Measurements from ENCODE around the gene ATRNL1. TPM values are rescaled to one million over a fixed set of nuclear protein-coding genes. Genes with fewer than 3 reads are reported as not detected.

ATRNL1 gene
- total RNA-seq, 4 donors from 2014 or later: 137 to 431 (median 202) TPM

DNA sequence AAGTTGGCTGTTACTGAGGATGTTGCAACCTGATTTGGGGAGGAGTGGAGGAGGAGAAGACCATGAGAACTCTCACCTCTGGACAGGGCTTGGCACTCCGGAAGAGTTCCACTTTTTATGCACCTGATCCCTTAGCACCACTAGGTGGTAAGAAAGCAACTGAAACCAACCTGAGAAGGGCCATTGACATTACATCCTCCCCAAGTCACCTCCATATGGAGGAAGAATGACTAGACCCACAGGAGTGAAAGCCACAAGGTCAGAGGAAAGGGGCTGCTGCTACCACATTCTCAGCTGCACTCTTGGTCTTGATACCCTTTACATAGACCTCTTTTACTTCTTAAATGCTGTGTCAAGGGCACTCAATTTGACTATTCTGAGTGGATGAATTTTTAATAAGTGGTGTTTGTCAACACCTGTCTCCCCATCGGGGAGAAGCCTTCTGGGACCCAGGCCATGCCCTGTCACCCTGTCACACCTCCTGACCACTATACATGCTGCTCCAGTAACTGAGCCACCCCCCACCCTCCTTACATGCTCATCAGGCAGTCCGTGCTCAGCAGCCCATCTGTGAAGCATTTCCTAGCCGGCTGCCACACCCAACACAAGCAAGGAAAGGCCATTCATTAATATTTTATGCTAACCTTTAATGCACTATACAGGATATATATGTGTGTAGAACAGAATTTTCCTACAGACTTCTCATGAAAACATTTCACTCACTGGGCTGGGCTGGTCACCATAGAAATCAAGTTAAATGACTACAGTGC is 817.0 kb downstream of the ATRNL1 start:
- DNase-seq: no peak

DNA sequence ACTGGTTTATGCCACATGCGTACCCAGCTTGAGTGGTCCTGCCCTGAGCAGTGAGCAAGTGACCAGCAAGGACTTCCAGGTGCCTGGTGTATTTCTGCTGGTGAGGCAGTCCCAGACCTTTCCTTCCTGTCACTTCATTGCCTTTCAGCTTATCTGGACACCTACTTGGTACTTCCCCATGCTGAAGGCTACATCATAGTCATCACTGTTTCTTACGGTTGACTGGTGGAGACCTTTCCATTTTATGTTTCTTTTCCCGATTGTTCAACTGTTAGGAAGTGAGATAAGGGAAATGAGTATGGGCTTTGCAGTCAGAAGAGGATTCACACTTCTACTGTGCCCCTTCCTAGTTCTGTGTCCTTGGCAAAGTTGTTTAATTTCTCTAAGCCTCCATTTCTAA is 821.3 kb downstream of the ATRNL1 start:
- no peaks in the 10 kb centered on the region for H3K4me1 ChIP-seq
- H3K4me3 ChIP-seq: no peak overlapping the region
- DNase-seq: no peak
- H3K9me3 ChIP-seq: no peaks in the 10 kb centered on the region
- intact Hi-C loops (cut with DNase I; ENCODE audit: low total_unique reads): no loop called here
- no peak for TF ChIP-seq POLR2A (IDR thresholded peaks at IDR 0.05)
- TF ChIP-seq, protein P1, sequence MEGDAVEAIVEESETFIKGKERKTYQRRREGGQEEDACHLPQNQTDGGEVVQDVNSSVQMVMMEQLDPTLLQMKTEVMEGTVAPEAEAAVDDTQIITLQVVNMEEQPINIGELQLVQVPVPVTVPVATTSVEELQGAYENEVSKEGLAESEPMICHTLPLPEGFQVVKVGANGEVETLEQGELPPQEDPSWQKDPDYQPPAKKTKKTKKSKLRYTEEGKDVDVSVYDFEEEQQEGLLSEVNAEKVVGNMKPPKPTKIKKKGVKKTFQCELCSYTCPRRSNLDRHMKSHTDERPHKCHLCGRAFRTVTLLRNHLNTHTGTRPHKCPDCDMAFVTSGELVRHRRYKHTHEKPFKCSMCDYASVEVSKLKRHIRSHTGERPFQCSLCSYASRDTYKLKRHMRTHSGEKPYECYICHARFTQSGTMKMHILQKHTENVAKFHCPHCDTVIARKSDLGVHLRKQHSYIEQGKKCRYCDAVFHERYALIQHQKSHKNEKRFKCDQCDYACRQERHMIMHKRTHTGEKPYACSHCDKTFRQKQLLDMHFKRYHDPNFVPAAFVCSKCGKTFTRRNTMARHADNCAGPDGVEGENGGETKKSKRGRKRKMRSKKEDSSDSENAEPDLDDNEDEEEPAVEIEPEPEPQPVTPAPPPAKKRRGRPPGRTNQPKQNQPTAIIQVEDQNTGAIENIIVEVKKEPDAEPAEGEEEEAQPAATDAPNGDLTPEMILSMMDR (IDR thresholded peaks at IDR 0.05): no peak
- no peaks in the 10 kb centered on the region for H3K27me3 ChIP-seq
- no peaks in the 10 kb centered on the region for H3K36me3 ChIP-seq
- H3K27ac ChIP-seq: no peak overlapping the region

More for the DNA sequence above, 817.0 kb downstream of the ATRNL1 start:
- no peaks in the 10 kb centered on the region for H3K9me3 ChIP-seq
- H3K27ac ChIP-seq: no peak overlapping the region
- peaks cover 0 to 2% of the 10 kb centered on the region in 2 donors for H3K36me3 ChIP-seq
- TF ChIP-seq, protein P1 (IDR thresholded peaks at IDR 0.05): no peak
- TF ChIP-seq POLR2A (IDR thresholded peaks at IDR 0.05): no peak
- H3K4me1 ChIP-seq: no peaks in the 10 kb centered on the region
- intact Hi-C loops (cut with DNase I; ENCODE audit: low total_unique reads): no loop called here
- no peaks in the 10 kb centered on the region for H3K27me3 ChIP-seq
- H3K4me3 ChIP-seq: no peak overlapping the region

DNA sequence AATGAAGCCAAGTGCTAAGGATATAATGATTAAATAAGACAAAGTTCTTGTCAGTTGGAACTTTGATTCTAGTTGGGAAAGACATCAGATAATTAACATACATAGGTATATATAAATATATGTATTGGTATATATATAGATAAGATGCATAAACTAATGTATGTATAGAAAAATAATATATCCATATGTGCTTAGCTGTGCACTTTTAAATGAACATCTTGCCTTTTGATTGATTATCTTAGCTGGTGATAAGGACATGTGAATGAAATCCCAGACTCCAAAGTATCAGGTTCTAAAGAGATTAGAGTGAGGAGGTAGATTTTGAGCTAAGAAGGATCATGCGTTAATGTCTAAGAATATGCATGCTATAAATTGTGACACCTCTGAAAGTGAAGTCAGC is 822.3 kb downstream of the ATRNL1 start:
- H3K27ac ChIP-seq: no peak overlapping the region
- H3K4me1 ChIP-seq: no peaks in the 10 kb centered on the region
- H3K9me3 ChIP-seq: no peaks in the 10 kb centered on the region
- H3K4me3 ChIP-seq: no peak overlapping the region
- intact Hi-C loops (cut with DNase I; ENCODE audit: low total_unique reads): no loop called here
- no peaks in the 10 kb centered on the region for H3K36me3 ChIP-seq
- H3K27me3 ChIP-seq: no peaks in the 10 kb centered on the region
- no peak for TF ChIP-seq POLR2A (IDR thresholded peaks at IDR 0.05)
- TF ChIP-seq, protein P1 (IDR thresholded peaks at IDR 0.05): no peak
- no peak for DNase-seq

DNA sequence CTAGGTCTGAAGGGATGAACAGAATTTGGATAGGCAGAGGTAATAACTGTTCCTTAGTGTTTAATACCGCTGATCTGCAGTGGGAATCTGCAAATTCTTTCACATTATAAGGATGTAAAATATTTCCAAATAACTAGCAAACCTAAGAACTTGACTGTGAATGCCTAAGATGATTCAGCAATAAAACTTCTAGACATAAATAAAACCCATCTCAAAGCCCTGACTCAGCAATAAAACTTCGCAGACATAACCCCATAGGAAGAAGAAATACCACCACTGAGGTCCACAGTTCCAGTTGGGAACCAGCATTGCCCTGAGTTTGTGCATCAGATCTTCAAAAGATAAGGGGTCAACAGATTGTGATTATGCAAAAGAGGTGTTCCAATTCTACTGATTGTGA is 825.6 kb downstream of the ATRNL1 start:
- intact Hi-C loops (cut with DNase I; ENCODE audit: low total_unique reads): no loop called here
- Histone ChIP-seq H3K9me3 (no peaks in the 10 kb centered on the region), H3K27ac (no peak overlapping the region), H3K27me3 (no peaks in the 10 kb centered on the region), H3K4me3 (no peak overlapping the region), H3K4me1 (no peaks in the 10 kb centered on the region), H3K36me3 (no peaks in the 10 kb centered on the region)
- TF ChIP-seq POLR2A (IDR thresholded peaks at IDR 0.05): no peak
- TF ChIP-seq, protein P1 (IDR thresholded peaks at IDR 0.05): no peak
- no peak for DNase-seq

DNA sequence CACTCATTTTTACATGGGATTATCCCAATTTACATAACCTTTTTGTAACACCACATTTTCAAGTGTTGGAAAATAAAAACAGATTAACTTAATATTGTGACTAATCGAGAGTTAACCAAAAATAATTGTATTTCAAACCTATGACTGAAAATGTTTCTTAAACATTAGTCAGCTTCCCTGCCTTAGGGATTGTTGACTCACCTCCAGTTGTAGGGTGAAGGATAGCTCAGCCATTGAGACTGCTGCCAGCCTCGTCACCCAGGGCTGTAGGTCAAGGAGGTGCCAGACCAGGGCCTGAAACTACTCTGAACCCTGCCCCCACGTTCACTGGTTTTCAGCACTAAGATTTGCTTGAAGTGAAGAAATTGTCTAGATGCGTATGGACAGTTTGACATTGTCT is 828.6 kb downstream of the ATRNL1 start:
- no peak overlapping the region for H3K4me3 ChIP-seq
- no peak for DNase-seq
- no peaks in the 10 kb centered on the region for H3K27me3 ChIP-seq
- TF ChIP-seq POLR2A (IDR thresholded peaks at IDR 0.05): no peak
- TF ChIP-seq, protein P1 (IDR thresholded peaks at IDR 0.05): no peak
- intact Hi-C loops (cut with DNase I; ENCODE audit: low total_unique reads): no loop called here
- no peaks in the 10 kb centered on the region for H3K4me1 ChIP-seq
- H3K9me3 ChIP-seq: no peaks in the 10 kb centered on the region
- H3K36me3 ChIP-seq: no peaks in the 10 kb centered on the region
- no peak overlapping the region for H3K27ac ChIP-seq
